Stomach (tissue), 4 donors: ENCODE measurements around the gene ARHGEF1.

Experiments used
- CTCF ChIP-seq, 7 experiments: fragments of 450-650 bp in 4 of 7; fragments of 200-600 bp in 3 of 7; sonication (generic) in 3 of 7; IDR thresholded peaks; one replicate each; pipeline ENCODE4 v1.5.1; 2016 to 2019; ENCODE audit warnings: antibody characterized with exemption in 7 of 7, control low read depth in 2 of 7, mild to moderate bottlenecking in 1 of 7
- EP300 ChIP-seq: sonication (generic); formaldehyde crosslinking; IDR thresholded peaks from one replicate; pipeline ENCODE4 v1.6.1; 2017; ENCODE audit warnings: antibody characterized with exemption
- POLR2A ChIP-seq, 4 donors: fragments of 450-650 bp; IDR thresholded peaks; one replicate each; pipeline ENCODE4 v1.6.1; 2016; ENCODE audit warnings: antibody characterized with exemption in 4 of 4, control low read depth in 2 of 4, mild to moderate bottlenecking in 1 of 4, moderate library complexity in 1 of 4
- POLR2AphosphoS5 ChIP-seq, 3 donors: sonication (generic); formaldehyde crosslinking; IDR thresholded peaks; one replicate each; pipeline ENCODE4 v1.6.1; 2016; ENCODE audit warnings: antibody characterized with exemption in 3 of 3

DNA sequence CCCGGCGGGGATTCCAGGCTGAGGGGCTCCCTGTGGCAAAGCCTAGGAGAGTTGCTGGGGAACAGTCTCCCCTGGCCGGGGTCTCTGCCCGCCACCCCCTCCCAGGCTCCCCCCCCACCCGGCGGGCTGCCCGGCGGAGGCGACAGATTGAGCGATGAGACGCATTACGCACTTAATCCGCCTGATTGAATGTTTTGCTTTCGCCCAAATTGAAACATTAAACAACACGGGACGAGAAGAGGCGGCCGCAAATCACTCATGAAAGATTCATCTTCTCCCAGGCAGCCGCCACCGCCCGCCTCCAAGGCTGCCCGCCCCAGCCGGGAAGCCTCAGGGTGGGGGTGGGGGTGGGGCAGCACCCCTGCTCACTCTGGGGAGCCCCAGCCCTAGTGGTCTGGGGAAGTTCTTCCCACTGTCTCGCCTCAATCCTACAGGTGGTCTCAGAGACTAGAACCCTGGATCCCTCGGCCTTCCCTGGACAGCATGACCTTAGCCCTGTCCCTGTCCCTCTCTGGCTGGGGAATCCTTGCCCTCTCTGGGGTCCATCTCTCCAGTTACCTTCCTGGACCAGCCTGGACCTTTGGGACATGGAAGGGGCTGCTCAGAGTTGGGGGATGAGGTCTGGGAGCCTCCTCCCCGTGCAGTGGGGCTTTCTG is 52.9 kb downstream of the ARHGEF1 start:
- TF ChIP-seq POLR2A (IDR thresholded peaks at IDR 0.05) (no peak), EP300 (no peak), POLR2AphosphoS5 (IDR thresholded peaks at IDR 0.05) (no peak), CTCF (IDR thresholded peaks at IDR 0.05) (no peak)
